ENCODE measurements around the gene MRPL52. TPM values are rescaled to one million over a fixed set of nuclear protein-coding genes. Genes with fewer than 3 reads are reported as not detected.

Gene MRPL52
- total and polyA plus RNA-seq, 2 donors (not counting 3 experiments of a cell fraction or from before 2014, with no cell fraction given) = 81.1 to 174 TPM

DNA sequence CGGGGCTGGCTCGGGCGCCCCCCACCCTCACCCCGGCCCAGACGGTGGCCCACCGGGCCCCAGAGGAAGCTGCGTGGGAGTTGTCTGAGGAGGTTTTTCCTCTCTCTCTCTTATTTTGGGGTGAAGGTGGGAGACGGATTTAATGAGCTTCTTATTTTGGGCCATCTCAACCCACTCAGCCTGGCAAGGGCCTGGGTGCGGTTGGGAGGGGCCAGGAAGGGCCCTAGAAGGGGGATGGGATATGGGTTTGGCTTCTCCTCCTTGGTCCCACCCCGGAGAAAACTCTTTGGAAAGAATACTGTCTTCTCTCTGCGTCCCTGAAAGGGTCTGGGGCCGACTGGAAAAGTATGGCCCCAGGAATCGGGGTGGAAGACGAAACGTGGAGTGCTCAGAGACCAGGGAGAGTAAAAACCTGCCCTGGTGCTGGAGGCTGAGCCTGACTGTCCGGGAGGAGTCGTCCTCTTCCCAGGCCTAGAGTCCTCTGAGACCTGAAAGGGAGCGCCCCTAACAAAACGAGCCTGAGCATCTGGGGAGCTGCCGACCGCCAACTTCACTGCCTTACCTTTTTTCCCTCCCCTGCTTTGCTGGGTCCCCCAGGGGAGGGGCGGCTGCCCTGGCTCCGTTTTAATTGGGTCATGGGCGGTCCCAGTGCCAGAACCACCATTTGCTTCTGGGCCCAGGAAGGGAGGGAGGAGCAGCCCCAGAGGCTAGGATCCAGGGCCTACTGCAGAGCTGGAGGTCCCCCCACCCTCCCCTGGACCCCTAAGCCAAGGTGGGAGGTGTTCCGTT is 8.3 kb downstream of the MRPL52 start:
- dilution Hi-C loops (cut with MboI; ENCODE audit: extremely low pct_ligation_motif_present, low sequenced_read_pairs) = no loop called here
- H3K4me1 ChIP-seq (ENCODE audit: control insufficient read depth, extremely low read depth, insufficient read depth, low read length) = peaks cover 36% of the 10 kb centered on the region
- CTCF ChIA-PET = interaction anchor here (0.7 to 12.5 kb wide), 13 partner anchors 13 to 281 kb away, joined by 3 to 214 read pairs (median 5); no protein-coding TSS in a partner anchor
- POLR2A ChIA-PET = interaction anchor here (0.7 to 2.0 kb wide), 4 partner anchors 10 to 268 kb away, joined by 3 to 9 read pairs (median 5); no protein-coding TSS in a partner anchor
- no peaks in the 10 kb centered on the region for H3K27me3 ChIP-seq (ENCODE audit: control insufficient read depth in 2 of 2, insufficient read depth in 2 of 2, low read length in 2 of 2)
- DNase-seq (ENCODE audit: low read depth, low spot score) (no peak), FAIRE-seq (no peak)
- no peaks in the 10 kb centered on the region for H3K9me1 ChIP-seq (replicated peaks; ENCODE audit: control insufficient read depth, extremely low read depth, insufficient read depth, low read length)
- H3K4me2 ChIP-seq (ENCODE audit: insufficient read depth, low read length) = peak overlapping the region; percentile 79
- peaks cover 67% of the 10 kb centered on the region for H3K79me2 ChIP-seq (ENCODE audit: control insufficient read depth, insufficient read depth, low read length)
- H3K36me3 ChIP-seq (ENCODE audit: control insufficient read depth in 2 of 2, extremely low read depth in 1 of 2, insufficient read depth in 2 of 2, low read length in 2 of 2) = peaks cover 14 to 30% of the 10 kb centered on the region in 2 experiments
- peak overlapping the region; percentile 97 for H3K9ac ChIP-seq (replicated peaks; ENCODE audit: extremely low read depth, insufficient read depth, low read length)
- H3K9me3 ChIP-seq (replicated peaks; ENCODE audit: control insufficient read depth, insufficient read depth, low read length) = no peaks in the 10 kb centered on the region
- no peaks in the 10 kb centered on the region for H4K20me1 ChIP-seq (replicated peaks; ENCODE audit: control insufficient read depth, extremely low read depth, insufficient read depth, low read length)
- BruUV-seq (replicated peaks) = TSS peak; percentile 78
- no peak overlapping the region for H2AFZ ChIP-seq (ENCODE audit: low read depth, low read length)
- intact Hi-C loops (cut with micrococcal nuclease) = loop anchor here (1.0 to 5.0 kb wide), 2 partner anchors 10 to 281 kb away; no protein-coding TSS in a partner anchor
- H3K4me3 ChIP-seq (replicated peaks in 1 of 3; ENCODE audit: insufficient read depth in 1 of 3, low read depth in 1 of 3, low read length in 3 of 3) = peak overlapping the region; percentile 75 to 94 (median 86)
- peak overlapping the region; percentile 84 for H3K27ac ChIP-seq (ENCODE audit: insufficient read depth, low read depth, low read length)
- TF ChIP-seq GATA2 (IDR thresholded peaks at IDR 0.05; ENCODE audit: insufficient read depth, insufficient read length, low read depth, low read length) = no peak
- TF ChIP-seq, protein P1, sequence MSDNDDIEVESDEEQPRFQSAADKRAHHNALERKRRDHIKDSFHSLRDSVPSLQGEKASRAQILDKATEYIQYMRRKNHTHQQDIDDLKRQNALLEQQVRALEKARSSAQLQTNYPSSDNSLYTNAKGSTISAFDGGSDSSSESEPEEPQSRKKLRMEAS (IDR thresholded peaks at IDR 0.05; ENCODE audit: insufficient read depth, insufficient read length) = no peak
- no peak for TF ChIP-seq MYC (IDR thresholded peaks at IDR 0.05; ENCODE audit: low read depth, low read length)
- no peak for TF ChIP-seq FOS (IDR thresholded peaks at IDR 0.05; ENCODE audit: borderline replicate concordance, insufficient read depth, low read length)
- TF ChIP-seq, protein P2, sequence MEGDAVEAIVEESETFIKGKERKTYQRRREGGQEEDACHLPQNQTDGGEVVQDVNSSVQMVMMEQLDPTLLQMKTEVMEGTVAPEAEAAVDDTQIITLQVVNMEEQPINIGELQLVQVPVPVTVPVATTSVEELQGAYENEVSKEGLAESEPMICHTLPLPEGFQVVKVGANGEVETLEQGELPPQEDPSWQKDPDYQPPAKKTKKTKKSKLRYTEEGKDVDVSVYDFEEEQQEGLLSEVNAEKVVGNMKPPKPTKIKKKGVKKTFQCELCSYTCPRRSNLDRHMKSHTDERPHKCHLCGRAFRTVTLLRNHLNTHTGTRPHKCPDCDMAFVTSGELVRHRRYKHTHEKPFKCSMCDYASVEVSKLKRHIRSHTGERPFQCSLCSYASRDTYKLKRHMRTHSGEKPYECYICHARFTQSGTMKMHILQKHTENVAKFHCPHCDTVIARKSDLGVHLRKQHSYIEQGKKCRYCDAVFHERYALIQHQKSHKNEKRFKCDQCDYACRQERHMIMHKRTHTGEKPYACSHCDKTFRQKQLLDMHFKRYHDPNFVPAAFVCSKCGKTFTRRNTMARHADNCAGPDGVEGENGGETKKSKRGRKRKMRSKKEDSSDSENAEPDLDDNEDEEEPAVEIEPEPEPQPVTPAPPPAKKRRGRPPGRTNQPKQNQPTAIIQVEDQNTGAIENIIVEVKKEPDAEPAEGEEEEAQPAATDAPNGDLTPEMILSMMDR (IDR thresholded peaks at IDR 0.05; ENCODE audit: extremely low read depth in 1 of 2, insufficient read depth in 1 of 2, low read depth in 1 of 2, low read length in 2 of 2) = no peak
- TF ChIP-seq JUN (IDR thresholded peaks at IDR 0.05; ENCODE audit: borderline replicate concordance, insufficient read depth, insufficient read length, low read depth) = no peak
- peak; percentile 10 for TF ChIP-seq POLR2AphosphoS5 (IDR thresholded peaks at IDR 0.05; ENCODE audit: insufficient read depth, low read depth, low read length)
- TF ChIP-seq POLR2A (IDR thresholded peaks at IDR 0.05; ENCODE audit: low read depth, low read length) = peak; percentile 11
- no peak for TF ChIP-seq EZH2 (IDR thresholded peaks at IDR 0.05; ENCODE audit: borderline replicate concordance, low read depth, low read length, severe bottlenecking)
